ENCODE measurements around the gene LRP2.
"Not testable (repeated sequence)": the region's sequence is repeated elsewhere in the genome, so short reads cannot be mapped to it uniquely, and the experiment has no call there.

Gene LRP2

GRCh38 chr2:169315357-169315756 is 47.0 kb downstream of the LRP2 start:
- no peak for TF ChIP-seq CTCF (IDR thresholded peaks at IDR 0.05; ENCODE audit: low read depth, low read length)
- DNase-seq (ENCODE audit: extremely low read depth, low read depth) = no peak

- DNase-seq (ENCODE audit: extremely low read depth, low read depth) = not testable (repeated sequence)
Observed at GRCh38 chr2:169308349-169308748, 54.0 kb downstream of the LRP2 start.

- DNase-seq (ENCODE audit: extremely low read depth, low read depth) = not testable (repeated sequence)
Observed at GRCh38 chr2:169304689-169305088, 57.6 kb downstream of the LRP2 start.

GRCh38 chr2:169303579-169304305 is 58.6 kb downstream of the LRP2 start:
- TF ChIP-seq CTCF (IDR thresholded peaks at IDR 0.05; ENCODE audit: low read depth, low read length) = no peak
- no peak for DNase-seq (ENCODE audit: extremely low read depth, low read depth)

GRCh38 chr2:169302364-169302763 is 60.0 kb downstream of the LRP2 start:
- no peak for DNase-seq (ENCODE audit: extremely low read depth, low read depth)
- TF ChIP-seq CTCF (IDR thresholded peaks at IDR 0.05; ENCODE audit: low read depth, low read length) = no peak

GRCh38 chr2:169301596-169302335 is 60.6 kb downstream of the LRP2 start:
- no peak for TF ChIP-seq CTCF (IDR thresholded peaks at IDR 0.05; ENCODE audit: low read depth, low read length)
- no peak for DNase-seq (ENCODE audit: extremely low read depth, low read depth)

GRCh38 chr2:169300636-169301530 is 61.5 kb downstream of the LRP2 start:
- no peak for DNase-seq (ENCODE audit: extremely low read depth, low read depth)
- TF ChIP-seq CTCF (IDR thresholded peaks at IDR 0.05; ENCODE audit: low read depth, low read length) = no peak

GRCh38 chr2:169298007-169298406 is 64.3 kb downstream of the LRP2 start:
- DNase-seq (ENCODE audit: extremely low read depth, low read depth) = no peak
- no peak for TF ChIP-seq CTCF (IDR thresholded peaks at IDR 0.05; ENCODE audit: low read depth, low read length)
